HG03442 (cell line): Measurements from ENCODE around the gene EDN3.
"Not testable (repeated sequence)": the region's sequence is repeated elsewhere in the genome, so short reads cannot be mapped to it uniquely, and the experiment has no call there.

Experiments
- ATAC-seq: cut with Tn5 transposase; IDR thresholded peaks from one replicate; pipeline ENCODE4 v1.9.1; 2021; ENCODE audit warnings: mild to moderate bottlenecking, moderate library complexity; ENCODE audit not compliant: unreplicated experiment

The EDN3 gene

DNA sequence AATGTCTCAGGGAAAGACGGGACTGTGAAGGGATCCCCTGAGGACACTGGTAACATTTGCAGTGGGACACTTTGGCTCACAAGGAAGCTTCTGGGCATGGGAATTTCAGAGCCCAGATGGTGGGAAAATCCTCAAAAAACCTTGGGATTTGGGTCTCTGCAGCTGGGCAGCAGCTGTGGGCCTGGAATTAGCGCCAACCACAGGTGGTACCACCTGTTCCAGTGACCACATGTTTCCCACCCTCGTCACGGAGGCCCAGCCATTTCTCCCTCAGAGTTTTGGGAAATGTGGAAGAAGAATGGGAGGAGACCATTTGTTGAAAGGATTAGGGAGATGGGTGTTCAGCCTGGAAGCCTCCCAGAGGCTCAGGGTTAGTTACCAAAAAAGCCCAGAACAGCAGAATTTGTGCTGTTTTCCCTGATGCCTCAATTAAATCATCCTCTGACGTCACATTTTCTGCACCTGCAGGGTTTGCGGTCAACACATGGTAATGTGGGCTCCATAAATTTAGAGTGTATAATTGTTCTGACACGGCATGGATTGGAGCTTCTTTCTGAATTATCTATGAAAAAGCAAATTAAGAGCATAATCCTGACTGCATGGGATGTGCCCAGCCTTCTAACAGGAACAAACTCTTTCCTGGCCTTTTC is 34.4 kb downstream of the EDN3 start:
- no peak for ATAC-seq

DNA sequence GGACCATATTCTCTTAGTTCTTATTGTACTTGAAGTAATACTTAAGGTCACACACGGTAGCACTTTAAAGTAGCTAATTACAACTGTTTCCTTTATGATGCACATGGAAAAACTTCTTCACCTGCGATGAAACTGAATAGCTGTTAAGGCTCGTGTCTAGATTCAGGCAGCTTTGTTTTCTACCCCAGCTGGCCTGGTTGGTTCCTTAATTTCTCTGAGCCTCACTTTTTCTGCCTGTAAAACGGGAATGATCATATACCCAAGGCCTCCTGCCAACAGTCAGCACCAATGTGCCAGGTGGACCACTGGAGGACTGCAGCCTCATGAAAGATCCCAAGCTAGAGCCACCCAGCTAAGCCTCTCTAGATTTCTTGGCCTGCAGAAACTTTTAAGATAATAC is 35.0 kb downstream of the EDN3 start:
- ATAC-seq, result no peak

DNA sequence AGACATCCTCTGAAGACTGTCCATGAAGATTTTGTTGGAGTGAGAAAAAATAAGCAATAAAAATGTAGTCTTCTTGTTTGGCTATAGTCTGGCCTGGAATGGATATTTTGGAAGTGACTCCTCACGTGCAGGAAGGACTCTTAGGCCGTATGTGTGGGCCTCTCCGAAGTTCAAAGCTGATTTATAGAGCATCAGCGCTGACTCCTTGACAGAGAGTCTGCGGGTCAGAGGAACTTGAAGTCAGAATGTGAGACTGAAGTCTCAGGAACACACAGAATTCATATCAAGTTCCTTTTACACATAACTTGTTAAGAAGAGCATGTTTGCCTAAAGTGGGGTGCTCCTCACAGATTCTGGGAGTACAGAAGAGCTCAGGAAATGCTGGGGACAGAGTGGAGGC is 36.1 kb downstream of the EDN3 start:
- no peak for ATAC-seq

DNA sequence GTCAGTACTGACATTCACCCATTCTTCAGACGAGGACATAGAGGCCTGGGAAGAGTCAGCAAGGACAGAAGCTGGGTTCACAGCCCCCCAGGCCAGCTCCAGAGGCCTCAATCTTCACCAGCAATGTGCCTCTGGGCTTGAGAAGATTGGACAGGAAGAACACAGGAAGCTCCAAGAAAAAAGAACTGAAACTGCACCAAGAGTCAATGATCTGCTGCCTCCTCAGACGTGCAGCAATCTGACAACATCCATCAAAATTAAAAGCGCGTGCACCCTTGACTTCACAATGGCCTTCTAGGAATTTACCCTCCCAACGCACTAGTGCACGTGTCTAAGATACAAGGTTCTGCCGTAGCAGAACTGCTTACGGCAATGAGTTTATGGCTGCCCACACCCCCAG is 38.0 kb downstream of the EDN3 start:
- not testable (repeated sequence) for ATAC-seq

DNA sequence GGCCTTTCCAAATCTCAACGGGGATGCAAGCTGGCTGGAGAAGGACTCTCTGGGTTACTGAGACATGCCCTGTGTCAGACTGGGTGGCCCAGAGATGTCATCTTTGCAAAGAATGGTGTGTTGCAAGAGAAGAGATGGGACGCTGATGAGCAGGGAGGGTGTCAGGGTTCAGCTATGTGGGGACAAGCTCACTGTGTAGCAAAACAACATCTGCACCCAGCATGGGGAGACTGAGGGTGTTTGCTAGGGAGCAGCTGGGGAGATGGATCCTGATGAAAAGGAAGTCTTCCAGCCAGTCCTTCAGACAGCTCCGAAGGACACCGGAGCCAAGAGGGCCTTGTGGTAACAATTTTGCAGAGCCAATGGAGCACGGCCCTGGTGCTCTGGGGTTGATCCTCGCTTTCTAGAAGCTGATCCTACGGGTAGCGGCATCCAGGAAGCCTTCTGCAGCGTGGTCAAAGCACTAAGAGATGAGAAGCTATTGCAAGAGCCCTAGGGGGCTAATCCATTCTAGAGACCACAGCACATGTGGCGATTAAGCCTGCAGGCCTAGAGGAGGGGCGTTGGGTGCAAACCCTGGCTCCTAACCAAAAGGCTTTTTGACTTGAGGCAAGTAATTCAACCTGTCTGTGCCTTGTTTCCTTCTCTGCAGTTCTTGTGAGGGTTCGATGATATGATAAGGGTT is 39.9 kb downstream of the EDN3 start:
- no peak for ATAC-seq

DNA sequence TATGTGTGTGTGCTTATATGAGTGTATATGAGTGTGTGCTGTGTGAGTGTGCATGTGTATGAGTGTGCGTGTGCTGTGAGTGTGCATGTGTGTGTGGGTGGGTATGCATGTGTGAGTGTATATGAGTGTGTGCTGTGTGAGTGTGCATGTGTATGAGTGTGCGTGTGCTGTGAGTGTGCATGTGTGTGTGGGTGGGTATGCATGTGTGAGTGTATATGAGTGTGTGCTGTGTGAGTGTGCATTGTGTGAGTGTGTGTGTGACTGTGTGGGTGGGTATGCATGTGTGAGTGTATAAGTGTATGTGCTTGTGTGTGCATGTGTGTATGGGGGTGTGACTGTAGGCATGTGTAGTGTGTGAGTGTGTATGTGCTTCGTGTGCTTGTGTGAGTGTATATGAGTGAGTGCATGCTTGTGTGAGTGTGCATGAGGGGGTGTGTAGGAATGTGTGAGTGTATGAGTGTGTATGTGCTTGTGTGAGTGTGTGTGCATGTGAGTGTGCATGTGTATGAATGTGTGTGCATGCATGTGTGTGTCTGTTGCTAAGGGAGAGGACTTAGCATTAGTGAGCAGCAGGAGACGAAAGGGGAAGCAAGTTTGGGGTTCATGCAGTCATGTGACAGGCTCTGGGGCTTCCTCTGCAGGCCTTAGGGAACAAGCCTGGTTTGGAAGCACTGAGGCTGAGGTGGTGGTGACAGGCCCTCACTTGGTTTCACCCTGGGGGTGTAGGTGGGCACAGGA is 41.0 kb downstream of the EDN3 start:
- not testable (repeated sequence) for ATAC-seq

DNA sequence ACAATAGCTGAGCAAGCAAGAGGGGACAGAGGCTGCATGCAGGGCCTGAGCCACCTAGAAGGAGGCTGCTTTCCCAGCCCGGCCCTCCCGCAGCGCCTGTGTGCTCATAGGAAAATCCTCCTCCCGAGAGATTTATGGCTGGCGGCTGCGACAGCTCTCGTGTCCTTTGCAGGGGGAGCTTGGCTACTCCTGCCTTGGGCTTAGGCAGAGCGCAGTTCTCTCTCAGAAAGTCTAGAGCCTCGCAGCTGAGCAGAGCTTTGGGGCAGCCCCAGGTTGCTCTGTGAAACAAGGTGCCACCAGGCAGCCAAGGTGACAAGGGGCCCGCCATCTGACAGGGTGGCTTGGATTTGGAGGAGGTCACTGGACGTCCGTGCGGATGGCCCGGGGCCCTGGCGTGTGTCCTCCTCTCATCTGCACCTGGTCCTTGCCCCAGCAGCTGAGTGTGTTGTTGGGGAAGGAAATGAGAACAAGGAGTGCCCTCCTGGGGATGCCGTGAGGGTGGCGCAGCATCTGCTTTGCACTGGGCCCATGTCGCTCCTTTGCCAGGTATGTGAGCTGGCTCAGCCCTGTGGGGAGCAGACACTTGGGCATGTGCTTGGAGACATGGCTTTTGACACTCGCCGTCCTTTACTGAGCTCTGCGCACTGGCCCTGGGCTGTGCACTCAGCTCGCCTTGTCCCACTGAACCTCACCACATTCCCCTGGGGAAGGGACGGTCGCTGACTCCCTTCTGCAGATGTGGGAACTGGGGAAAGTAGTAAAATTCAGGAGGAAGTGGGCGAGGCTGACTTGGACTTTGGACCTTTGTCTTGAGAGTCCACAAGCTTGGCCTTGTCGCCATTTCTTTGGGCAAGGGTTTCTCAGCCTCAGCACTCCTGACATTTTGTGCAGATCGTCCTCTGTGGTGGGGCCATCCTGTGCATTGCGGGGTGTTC is 41.9 kb downstream of the EDN3 start:
- ATAC-seq, result no peak

DNA sequence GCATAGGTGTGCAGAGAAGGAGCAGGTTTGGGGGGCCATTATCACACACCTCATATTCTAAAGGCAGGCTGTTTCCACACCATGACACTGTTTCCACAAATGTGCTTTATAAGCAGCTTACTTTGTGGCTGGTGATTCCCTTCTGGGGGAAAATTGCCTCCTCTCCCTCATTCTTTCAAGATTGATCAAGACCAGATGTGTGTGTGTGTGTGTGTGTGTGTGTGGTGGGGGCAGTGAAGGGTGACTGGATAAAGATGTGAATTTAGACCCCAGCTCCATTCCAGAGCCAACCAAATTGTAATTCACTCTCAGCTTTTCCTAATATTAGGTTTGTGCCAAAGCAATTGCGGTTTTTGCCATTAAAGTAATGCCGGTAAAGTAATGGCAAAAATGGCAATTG is 45.6 kb downstream of the EDN3 start:
- no peak for ATAC-seq

DNA sequence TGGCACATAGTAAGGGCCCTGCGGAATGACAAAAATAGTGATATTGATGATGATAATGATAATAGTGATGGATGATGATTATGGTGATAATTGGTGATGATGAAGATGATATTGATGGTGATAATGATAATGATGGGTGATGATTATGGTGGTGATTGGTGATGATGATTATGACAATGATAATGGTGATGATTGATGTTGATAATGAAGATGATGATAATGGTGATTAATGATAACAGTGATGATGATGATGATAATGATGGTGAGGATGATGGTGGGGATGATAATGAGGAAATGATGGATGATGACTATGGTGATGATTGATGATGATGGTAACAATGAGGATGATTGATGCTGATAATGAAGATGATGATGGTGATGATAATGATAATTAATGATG is 48.9 kb downstream of the EDN3 start:
- no peak for ATAC-seq

DNA sequence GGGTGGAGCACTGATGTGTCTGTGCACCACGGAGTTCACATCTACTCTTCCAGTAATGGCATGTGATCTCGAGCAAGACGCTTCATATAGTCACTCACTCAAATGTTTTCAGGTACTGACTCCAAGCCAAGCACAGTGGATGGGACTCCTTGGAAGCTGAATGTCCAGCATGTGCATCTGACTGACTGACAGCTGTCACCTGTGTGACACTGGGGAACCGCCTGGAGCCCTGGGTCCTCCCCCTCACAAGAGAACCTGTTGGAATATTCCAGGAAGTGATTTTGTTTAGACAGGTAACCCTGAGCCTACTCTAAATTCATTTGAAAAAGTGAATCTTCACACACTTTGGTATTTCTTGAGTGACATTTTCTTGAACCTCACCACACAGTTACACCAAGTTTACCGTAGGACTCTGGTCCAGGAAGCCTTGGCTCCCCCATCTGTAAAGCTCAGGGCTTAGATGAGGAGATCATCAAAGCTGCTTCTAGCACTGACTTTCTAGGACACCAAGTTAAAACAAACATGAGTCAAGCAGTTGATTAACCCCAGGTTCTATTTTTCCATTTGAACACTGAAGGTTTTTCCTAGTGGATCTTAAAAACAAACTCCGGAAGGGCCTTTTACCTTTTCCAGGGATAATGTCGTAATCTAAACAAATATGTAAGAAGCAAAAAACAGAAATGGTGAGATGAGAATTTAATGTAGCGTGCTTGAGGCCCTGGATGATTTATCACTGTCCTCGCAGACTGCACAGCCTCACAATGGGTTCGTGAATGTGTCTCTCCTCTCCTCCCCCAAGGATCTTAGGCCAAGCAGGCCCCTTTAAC is 50.1 kb downstream of the EDN3 start:
- ATAC-seq, result no peak

DNA sequence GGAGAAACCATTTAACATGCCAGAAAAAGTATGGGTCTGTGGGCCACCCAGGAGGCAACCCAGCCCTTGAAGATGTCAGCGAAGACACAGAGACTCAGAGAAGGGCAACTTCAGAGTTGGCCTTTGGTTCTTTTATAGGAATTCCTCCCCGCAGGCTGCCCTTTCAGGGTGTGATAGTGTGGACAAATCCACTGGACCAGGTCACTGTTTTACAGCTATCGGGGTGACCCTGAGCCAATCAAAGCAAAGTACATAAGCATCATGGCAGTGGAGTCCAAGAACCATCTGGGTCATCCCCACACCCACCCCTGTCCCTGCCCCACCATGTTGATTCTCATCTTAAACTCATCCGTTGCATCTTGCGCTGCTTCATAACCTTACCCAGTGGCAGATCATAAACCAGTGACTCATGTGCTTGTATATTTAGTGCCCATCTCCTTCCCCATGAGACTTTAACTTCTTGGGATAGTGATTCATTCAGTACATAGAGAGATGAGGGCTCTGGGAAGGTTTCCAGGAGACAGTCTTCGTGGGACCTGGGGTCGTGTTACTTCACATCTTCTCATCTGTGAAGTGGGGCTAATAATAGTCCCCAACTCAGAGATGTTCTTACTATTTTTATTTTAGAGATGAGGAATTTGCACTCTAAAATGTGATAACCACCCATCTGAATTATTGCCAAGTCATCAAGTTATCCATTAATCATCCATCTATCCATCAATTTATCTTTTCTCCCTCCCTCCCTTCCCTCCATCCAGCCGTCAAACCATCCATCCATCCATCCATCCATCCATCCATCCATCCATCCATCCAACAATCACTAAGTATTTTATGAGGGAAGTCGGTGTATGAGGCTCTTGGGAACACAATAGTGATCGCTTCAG is 51.0 kb downstream of the EDN3 start:
- ATAC-seq, result no peak

DNA sequence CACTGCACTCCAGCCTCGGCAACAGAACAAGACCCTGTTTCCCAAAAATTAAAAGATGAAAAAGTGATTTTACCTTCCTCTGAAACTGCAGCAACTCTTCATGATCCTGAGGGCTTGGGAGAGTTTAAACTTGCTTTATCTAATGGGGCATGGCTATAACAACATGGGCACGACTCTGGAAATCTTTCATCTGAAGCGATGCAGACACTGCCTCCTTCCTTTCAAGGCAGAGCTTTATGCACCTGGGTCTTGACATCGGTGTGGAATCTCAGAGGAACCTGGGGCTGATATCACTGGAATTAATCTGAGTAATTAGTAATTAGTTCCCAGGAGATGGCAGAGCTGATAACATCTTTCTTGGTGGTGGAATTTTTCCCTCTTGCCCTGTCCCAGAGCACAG is 52.1 kb downstream of the EDN3 start:
- no peak for ATAC-seq

DNA sequence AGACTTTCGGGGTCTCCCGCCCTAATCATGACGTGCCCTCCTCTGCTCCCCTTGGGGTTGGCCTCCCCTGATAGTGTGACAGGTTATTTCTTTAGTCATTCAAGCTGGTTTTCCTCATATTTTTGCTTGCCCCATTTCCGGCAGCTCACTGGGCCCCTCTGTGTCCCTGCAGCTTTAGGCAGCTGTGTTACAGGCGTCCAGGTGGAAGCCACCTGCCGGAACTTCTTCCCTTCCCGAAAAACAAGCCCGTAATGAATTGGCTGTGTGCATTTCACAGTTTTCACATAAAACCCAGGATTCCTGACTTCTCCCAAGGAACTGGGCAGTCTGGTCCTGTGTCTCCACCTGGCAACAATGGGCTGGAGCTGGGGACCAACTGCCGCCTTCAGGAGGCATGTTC is 52.6 kb downstream of the EDN3 start:
- ATAC-seq, result no peak

DNA sequence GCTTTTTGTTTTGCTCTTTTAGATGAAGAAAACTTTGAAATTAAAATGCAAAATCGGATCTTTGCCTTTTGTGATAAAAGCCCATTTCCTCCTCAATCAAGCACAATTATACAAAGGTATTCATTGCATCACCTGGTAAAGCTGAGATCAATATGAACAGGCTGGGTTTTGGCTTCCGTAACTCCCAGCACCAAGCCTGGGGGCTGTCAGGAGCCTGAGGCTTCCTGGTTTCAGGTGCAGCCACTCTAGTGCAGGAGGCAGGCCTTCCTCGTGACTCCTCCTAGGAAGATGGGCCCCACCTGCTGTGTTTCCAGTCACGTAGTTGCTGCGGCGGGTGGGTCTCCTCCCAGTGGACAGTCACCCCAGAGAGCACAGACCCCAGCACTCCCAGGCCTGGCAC is 54.0 kb downstream of the EDN3 start:
- no peak for ATAC-seq

DNA sequence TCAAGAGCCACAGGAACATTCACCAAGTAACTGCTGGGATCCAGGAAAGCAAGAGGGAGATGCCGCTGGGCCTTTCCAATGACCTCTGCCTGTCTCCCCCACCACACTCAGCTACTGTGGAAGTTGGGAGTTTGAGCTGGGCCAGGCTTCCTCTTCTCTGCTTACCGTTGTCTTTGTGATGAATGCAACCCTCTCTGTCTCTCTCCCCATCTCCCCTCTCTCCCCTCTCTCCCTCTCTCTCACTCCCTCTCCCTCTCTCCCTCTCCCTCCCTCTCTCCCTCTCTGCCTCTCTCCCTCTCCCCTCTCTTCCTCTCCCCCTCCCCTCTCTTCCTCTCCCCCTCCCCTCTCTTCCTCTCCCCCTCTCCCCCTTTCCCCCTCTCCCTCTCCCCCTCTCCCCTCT is 54.8 kb downstream of the EDN3 start:
- ATAC-seq, result no peak

DNA sequence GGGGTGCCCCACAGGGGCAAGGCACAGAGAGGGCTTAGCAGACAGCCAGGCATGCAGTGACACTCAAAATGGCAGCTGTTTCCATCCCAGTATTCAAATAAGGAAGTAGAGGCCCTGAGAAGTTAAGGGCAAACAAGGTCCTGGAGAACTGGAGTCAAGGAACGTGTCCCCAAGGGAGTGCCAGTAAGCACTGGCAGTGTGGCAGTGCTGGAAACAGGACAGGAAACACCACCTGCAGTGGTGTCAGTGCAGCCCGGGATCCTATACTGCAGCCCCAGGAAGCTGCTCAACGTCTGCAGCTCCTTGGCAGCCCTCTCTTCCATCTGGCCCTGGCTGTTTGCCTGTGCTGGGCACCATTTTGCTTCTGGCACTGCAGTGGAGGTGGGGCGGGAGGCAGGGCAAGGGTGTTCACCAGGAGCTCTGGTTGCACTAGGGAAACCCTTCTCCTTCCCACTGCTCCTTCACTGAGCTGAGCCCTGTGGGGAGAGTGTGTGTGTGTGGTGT is 56.3 kb downstream of the EDN3 start:
- no peak for ATAC-seq

DNA sequence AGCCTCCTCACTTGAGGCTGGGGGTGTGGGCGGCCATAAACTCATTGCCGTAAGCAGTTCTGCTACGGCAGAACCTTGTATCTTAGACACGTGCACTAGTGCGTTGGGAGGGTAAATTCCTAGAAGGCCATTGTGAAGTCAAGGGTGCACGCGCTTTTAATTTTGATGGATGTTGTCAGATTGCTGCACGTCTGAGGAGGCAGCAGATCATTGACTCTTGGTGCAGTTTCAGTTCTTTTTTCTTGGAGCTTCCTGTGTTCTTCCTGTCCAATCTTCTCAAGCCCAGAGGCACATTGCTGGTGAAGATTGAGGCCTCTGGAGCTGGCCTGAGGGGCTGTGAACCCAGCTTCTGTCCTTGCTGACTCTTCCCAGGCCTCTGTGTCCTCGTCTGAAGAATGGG is 58.4 kb downstream of the EDN3 start:
- not testable (repeated sequence) for ATAC-seq

DNA sequence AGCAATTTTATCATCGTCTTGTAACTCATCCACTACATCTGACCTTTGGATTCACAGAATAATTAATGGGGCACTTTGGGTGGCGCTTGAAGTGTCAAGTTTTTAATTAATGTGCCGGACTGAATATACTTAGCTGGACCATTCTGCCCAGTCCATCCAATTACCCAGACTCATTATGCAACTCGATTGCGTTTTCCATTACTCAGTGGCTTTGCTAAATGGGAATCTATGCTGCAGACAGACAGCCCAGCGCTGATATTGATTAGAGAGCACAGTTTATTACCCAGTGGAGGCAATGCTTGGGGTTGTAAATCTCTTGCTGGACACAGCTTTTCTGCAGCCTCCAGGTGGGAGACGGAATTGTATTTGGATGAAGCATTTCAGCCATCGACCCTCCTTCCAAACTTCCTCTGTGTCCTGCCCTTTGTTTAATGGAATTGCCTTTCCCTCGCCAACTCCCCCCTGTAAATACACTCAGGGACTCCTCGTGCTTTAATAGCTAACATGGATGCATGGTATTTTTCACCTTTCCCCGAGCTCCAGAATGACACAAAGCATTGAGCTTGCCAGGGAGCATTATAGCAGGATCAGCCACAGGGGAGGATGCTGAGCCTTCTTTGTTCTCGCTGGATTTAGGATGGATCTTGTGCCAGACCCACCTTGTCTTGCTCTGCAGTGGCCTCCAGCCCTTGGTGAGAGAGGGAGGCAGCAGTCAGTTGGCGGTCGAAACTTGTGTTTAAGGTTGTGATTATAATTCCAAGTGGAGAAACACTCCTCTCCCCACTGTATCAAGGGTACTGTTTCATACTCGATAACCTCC is 59.7 kb downstream of the EDN3 start:
- no peak for ATAC-seq
